GM18951 (cell line): ENCODE measurements around the gene KLHL40.

Source experiments
- POLR2A ChIP-seq: IDR thresholded peaks from 4 replicates; pipeline ENCODE4 v1.6.1; 2011; ENCODE audit warnings: mild to moderate bottlenecking; ENCODE audit not compliant: insufficient read length, insufficient read depth; ENCODE audit errors: extremely low read depth
- in situ Hi-C: fragments of 300-500 bp; cut with MboI; formaldehyde crosslinking; loops from one replicate; pipeline ENCODE4 v1.12.0; 2022; ENCODE audit warnings: low sequenced_read_pairs, mixed read lengths, inconsistent platforms; ENCODE audit not compliant: unreplicated experiment

KLHL40 gene

DNA sequence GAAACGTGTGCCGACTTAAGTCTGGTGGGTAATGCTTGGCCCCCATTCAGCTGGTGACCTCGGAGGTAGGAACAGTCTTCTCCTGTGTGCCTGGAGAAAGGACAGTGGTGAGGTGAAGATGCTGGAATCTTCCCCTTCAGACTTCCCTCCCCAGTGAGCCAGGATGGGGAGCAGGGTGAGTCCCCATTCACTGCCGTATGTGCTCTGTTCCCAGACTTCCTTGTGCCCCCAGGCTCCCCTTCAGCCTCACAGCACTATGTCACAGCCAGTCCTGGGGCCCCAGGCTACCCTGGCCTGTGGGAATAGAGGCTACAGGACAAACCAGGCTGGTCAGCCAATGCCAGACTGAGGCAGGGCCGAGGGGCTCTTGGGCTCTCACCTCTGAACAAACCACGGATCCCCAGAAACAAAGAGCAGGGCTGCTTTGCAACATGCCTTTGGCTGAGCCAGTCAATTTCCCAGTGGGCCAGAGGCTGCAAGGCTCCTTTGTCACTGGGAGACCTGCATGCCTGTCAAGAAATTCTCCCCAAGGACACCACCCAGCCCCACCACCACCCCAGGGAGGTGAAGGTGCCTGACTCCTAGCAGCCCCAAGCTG lies 49.0 kb downstream of the KLHL40 start:
- in situ Hi-C loops, result no loop called here

DNA sequence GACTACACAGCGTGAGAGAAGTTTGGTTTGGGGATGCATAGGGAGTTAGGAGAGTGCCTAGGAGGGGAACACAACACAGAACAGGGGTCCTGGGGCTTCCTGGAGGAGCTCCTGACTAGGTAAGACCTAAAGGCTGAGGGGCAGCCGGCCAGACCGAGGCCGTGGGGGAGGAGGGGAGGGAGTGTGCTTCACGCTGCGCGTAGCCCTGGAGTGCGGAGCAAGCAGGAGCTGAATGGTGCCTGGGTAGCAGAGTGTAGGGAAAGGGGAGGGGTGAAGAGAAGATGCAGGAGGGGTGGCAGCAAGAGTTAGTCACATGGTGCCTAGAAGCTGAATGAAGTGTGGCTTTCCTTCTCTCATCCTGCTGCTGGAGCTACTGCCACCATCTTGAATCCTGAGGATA lies 49.7 kb downstream of the KLHL40 start:
- in situ Hi-C loops, result no loop called here
- TF ChIP-seq POLR2A, result no peak

More for the DNA sequence above, 49.0 kb downstream of the KLHL40 start:
- no peak for TF ChIP-seq POLR2A

DNA sequence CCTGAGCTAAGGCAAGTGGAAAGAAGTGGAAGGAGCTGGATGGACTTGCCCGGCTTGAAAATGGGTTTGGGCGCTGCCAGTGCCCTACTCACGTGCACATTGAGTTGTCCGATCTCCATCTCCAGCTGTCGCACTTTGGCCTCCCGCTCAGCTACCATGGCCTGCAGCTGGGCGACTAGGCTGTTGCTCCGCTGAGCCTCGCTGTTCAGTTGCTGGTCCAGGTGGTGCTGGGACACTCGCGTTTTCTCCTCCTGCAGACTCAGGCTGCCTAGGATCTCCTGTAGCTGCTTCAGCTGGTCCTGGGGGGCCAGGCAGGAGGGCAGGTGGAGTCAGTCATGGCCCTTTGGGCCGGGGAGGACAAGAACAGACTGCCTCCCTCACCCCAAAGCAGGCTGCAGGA lies 50.3 kb downstream of the KLHL40 start:
- in situ Hi-C loops, result no loop called here

DNA sequence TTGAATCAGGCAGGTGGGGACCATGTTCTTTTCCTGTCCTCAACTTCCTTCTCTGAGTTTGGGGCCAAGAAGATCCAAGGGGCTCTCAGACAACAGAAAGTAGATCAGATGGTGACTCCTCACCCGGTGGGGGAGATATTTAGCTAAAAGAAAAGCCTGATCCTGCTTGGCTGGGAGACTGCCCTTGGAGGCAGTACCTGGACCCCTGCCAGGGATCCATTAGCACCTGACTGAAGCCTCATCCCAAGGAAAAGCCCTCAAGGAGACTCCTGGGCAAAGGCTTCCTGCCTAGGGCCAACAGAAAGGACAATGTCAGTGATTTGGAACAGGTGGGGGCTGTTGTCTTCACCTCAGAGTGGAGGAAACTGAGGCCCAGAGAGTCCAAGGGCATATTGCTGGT lies 50.7 kb downstream of the KLHL40 start:
- no peak for TF ChIP-seq POLR2A
- in situ Hi-C loops, result no loop called here

More for the DNA sequence above, 50.3 kb downstream of the KLHL40 start:
- TF ChIP-seq POLR2A, result no peak

DNA sequence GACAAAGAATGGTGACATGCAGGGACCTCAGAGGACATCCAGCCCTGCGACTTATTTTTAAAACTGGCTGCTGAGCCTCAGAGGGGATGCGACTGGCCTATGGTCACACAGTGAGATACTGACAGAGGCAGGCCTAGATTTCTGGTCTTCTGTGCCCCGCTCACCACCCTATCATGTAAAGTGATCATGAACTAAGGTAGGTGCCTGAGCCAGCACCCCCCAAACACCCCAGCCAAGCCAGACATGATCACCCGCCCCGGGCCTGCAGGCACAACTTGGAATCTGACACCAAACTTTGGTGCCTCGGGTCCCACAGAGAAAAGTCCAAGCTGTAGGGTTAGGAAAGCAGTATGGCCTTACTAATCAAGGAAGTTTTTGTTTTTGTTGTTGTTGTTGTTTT lies 51.2 kb downstream of the KLHL40 start:
- in situ Hi-C loops, result no loop called here
- TF ChIP-seq POLR2A, result no peak

DNA sequence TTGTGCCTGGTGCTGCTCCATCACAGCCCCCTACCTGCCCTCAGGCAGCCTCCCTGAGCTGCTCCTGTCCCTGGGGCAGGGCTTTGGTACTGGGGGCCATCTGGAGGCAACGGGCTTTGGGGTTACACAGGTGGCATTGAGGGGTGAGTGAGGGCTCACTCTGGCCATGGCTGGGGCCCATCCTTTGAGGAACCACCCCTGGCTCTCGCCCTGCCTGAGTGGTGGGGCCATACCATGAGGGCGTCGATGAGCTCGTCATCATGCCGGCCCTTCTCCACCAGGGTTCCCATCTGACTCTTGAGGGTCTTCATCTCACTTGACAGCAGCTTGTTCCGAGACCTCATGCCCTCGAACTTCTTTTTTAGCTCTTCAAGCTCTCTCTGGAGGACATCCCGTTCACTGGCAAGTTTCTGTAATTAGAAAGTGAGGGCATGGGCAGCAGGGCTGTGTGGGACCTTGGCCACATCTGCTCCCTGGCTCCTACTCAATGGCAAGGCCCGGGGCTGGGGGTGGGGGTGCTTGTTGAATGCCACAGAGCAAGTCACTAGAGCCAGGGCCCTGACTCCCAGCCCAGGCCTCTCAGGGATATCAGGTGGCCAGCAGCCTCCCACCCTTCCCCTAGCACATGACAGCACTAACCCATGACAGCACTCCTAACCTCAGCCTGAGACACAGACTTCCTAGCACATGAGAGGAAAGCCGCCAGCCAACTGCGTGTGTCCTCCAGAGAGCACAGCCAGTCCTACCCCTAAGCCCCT lies 54.2 kb downstream of the KLHL40 start:
- in situ Hi-C loops, result no loop called here
- TF ChIP-seq POLR2A, result no peak

DNA sequence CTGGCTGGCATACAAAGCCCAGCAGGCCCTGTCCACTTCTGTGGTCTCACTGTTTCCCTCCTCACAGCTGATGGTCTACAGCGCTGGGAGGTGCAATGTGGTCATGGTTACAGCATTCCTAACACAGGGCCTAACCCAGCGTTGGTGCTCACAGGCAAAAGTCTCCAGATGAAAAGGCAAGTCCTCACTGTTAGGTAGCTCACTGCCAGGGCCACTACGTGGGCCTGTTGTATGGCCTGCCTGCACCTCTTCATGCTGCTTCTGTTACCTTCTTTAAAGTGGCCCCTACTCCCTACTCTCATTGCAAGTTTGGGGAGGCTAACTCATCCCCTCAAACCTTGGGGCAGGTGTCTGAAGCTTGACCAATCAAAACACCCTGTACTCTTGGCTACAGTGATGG lies 56.5 kb downstream of the KLHL40 start:
- in situ Hi-C loops, result no loop called here
- no peak for TF ChIP-seq POLR2A
